GM18511 (cell line): ENCODE data around the gene HDLBP.

Experiments
- ATAC-seq: cut with Tn5 transposase; IDR thresholded peaks from one replicate; pipeline ENCODE4 v1.9.1; 2021; ENCODE audit warnings: mild to moderate bottlenecking, moderate library complexity; ENCODE audit not compliant: unreplicated experiment

HDLBP gene

DNA sequence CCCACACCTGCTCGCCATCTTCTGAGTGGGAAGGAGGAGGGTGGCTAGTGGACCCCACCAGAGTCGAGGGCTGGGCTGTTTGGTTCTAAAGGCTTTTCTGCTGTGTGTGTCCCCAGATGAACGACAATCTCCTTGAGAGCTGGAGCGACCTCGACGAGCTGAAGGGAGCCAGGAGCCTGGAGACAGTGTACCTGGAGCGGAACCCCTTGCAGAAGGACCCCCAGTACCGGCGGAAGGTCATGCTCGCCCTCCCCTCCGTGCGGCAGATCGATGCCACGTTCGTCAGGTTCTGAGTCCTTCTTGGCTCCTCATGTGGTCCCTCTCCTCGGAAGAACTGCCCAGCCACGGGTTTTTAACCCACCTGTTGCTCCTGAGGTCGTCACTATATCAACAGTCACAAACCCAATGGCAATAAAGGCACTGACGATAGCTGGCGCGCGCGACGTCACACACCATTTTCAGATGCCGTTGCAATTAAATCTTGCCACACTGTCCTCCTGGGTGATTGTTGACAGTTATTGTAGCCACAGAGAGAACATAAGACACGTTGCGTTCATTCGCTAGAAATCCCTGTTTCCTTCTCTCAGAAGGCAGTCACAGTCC, 132.8 kb downstream of the HDLBP start:
- no peak for ATAC-seq

DNA sequence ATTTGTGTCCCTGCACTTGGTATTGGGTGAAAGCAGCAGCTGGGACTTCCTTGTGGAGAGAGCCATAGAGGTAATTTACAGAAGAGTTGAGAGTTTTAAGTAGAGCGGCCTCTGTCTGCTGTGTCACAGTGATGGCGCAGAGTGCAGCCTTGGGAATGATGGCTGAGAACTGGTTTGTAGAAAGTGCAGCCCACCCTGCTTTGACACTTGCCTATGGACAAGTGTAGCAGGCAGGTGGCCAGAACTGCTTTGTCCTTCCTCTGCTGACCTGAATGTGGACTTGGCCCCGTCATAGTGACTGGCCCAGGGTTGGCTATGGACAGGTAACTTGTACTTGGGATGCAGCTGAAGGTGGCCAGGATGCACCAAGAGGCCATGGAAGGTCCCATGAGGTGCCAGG, 133.3 kb downstream of the HDLBP start:
- no peak for ATAC-seq

DNA sequence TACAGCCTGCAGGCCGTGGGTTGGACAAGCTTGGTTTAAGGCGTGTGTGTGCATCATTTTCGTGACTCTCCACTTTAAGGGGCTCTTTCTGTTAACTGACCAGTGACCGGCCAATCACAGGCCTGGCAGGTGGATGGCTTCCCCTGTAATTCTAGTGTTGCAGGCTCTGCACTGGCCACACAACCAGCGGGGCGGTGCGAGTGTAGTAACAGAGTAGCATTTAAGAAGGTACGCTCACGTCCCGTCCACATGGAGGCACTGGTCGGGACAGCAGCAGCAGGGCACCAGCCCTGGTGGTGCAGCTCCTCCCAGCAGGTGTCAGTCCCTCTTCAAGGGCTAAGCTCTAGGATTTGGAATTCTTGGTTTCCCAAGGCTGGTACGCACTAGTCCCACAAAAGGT, 135.0 kb downstream of the HDLBP start:
- no peak for ATAC-seq

DNA sequence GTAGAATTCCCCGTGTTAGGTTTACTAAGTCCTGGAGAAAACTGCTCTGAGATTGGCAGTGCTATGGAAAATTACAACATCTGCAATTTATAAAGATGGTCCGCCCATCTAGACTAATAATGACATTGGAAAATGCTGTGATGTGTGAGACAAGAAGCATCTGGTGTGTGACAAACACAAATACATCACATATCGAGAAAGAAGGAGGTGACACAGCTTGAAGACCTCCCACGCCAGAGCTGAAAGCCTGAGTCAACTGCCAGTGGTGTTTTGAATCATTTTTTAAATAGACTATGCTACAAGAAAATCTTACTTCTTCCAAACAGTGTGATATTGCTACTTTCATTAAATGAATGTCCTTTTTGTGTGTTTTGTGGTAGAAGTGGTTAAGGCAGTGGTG, 135.6 kb downstream of the HDLBP start:
- no peak for ATAC-seq

DNA sequence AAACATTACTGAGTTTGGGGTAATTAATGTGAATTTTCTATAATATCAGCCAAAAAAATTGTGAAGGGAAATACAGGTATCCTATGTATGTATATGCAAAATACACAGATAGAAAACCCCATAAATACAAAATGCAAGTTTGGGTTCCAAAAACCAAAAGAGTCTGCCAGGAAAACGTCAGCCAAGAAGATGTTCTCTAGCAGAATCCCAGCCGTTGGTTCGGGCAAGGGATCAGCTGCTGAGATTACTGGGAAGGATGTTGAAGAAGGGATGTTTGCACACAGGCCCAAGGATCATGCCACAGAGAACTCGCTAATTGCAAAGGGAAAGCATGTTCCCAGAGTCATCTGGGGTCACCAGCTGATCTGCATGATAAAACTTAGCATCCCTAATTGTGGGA, 136.5 kb downstream of the HDLBP start:
- ATAC-seq, result no peak

DNA sequence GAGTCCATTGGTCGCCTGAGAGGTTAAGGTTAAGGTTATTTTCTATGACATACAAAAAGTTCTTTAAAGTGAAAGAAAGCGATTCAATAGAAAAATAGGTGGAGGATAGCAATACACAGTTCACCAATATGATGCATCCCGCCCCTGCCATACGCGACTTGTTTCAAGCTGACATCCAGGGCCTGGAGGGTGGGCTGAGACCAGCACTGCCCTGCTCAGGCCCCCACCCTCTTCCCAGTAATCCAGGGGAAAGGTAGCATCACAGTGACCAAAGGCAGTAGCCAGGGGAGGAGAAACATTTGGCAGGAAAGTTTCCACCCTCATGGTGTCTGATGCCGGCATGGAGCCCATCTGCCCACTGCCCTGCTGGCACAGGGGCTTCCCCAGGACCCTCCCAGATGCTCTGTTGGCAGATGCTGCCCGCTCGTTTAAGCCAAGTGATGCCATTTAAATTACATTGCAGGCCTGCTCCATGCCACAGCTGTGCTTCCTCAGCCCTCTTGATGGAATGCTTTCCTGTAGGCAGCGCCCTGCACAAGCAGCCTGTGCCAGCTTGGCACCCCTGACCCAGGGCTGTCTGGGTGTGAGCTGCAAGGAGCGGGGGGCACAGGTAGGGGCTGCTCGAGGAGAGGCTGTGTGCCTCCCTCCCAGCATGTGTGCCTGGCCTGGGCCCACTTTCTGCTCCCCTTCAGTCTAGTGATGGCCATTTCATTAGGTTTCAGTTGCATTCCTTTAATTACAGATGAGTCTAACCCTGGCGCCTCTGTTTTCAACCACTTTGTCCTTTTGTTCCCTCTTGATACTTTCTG, 137.7 kb downstream of the HDLBP start:
- no peak for ATAC-seq
